Fibroblast of lung (primary cell): ENCODE data around the gene RSPH10B.
"Not testable (repeated sequence)": the region's sequence is repeated elsewhere in the genome, so short reads cannot be mapped to it uniquely, and the experiment has no call there.

Experiments
- CTCF ChIP-seq, 2 donors: IDR thresholded peaks in 1 of 2; conservative IDR thresholded peaks in 1 of 2; 1 replicate in 1 of 2; 2 replicates in 1 of 2; pipeline ENCODE4 v1.5.1; 2011 to 2012; ENCODE audit warnings: low read length in 2 of 2, control low read depth in 1 of 2, inconsistent platforms in 1 of 2, low read depth in 1 of 2, mild to moderate bottlenecking in 1 of 2
- EZH2 ChIP-seq: IDR thresholded peaks from 2 replicates; pipeline ENCODE4 v1.5.1; 2012; ENCODE audit warnings: low read length, control low read depth, mild to moderate bottlenecking; ENCODE audit errors: missing control alignments

- TF ChIP-seq CTCF (conservative IDR thresholded peaks at IDR 0.05 in 1 of 2, IDR thresholded peaks at IDR 0.05 in 1 of 2; ENCODE audit: low read depth in 1 of 2, low read length in 2 of 2); EZH2: not testable (repeated sequence)
These were observed 90.9 kb downstream of the RSPH10B start for GRCh38 chr7:5879591-5879990.
